Measurements from ENCODE around the gene ZNHIT3.
"Not testable (repeated sequence)": the region's sequence is repeated elsewhere in the genome, so short reads cannot be mapped to it uniquely, and the experiment has no call there.

ZNHIT3 gene

GRCh38 chr17:36504156-36504545, 17.7 kb downstream of the ZNHIT3 start:
- H3K27ac ChIP-seq: no peak overlapping the region
- ChIA-PET CTCF (interaction anchor here (0.7 kb wide), 1 partner anchor 1096 kb away, joined by 3 read pairs; no protein-coding TSS in a partner anchor), POLR2A (ENCODE audit: low non-redundant PET) (no interaction called here)
- TF ChIP-seq CTCF (conservative IDR thresholded peaks at IDR 0.05; ENCODE audit: low read depth): no peak
- DNase-seq (ENCODE audit: low spot score): no peak

GRCh38 chr17:36505171-36505570, 18.7 kb downstream of the ZNHIT3 start:
- H3K27ac ChIP-seq: 0 out of 2 replicates have a peak overlapping the region, but pooled peaks have one; percentile 2
- TF ChIP-seq CTCF (conservative IDR thresholded peaks at IDR 0.05; ENCODE audit: low read depth): no peak
- ChIA-PET POLR2A (ENCODE audit: low non-redundant PET) (no interaction called here), CTCF (interaction anchor here (0.7 kb wide), 1 partner anchor 1095 kb away, joined by 3 read pairs; no protein-coding TSS in a partner anchor)
- DNase-seq (ENCODE audit: low spot score): no peak

GRCh38 chr17:36506249-36506826, 19.9 kb downstream of the ZNHIT3 start:
- 0 out of 2 replicates have a peak overlapping the region, but pooled peaks have one; percentile 1 for H3K27ac ChIP-seq
- POLR2A ChIA-PET (ENCODE audit: low non-redundant PET): no interaction called here
- CTCF ChIA-PET: interaction anchor here (0.6 kb wide), 1 partner anchor 46 kb away, joined by 3 read pairs; no protein-coding TSS in a partner anchor
- DNase-seq (ENCODE audit: low spot score): no peak
- no peak for TF ChIP-seq CTCF (conservative IDR thresholded peaks at IDR 0.05; ENCODE audit: low read depth)

- H3K27ac ChIP-seq: 0 out of 2 replicates have a peak overlapping the region, but pooled peaks have one; percentile 1
- CTCF ChIA-PET: interaction anchor here (0.6 kb wide), 1 partner anchor 46 kb away, joined by 3 read pairs; no protein-coding TSS in a partner anchor
- DNase-seq (ENCODE audit: low spot score): no peak
- no peak for TF ChIP-seq CTCF (conservative IDR thresholded peaks at IDR 0.05; ENCODE audit: low read depth)
- POLR2A ChIA-PET (ENCODE audit: low non-redundant PET): no interaction called here
Measured at GRCh38 chr17:36506831-36507230, 20.4 kb downstream of the ZNHIT3 start.

GRCh38 chr17:36507266-36507665, 20.8 kb downstream of the ZNHIT3 start:
- ChIA-PET POLR2A (ENCODE audit: low non-redundant PET) (no interaction called here), CTCF (no interaction called here)
- H3K27ac ChIP-seq: no peak overlapping the region
- TF ChIP-seq CTCF (conservative IDR thresholded peaks at IDR 0.05; ENCODE audit: low read depth): no peak
- DNase-seq (ENCODE audit: low spot score): no peak

- DNase-seq (ENCODE audit: low spot score); POLR2A ChIA-PET (ENCODE audit: low non-redundant PET); CTCF ChIA-PET: not testable (repeated sequence)
- H3K27ac ChIP-seq: peak overlapping the region; percentile 6; the same call in 1 of the 2 replicates
Measured at GRCh38 chr17:36508439-36508838, 22.0 kb downstream of the ZNHIT3 start.

GRCh38 chr17:36509272-36509985, 22.9 kb downstream of the ZNHIT3 start:
- ChIA-PET CTCF (no interaction called here), POLR2A (ENCODE audit: low non-redundant PET) (no interaction called here)
- DNase-seq (ENCODE audit: low spot score): no peak
- peak overlapping the region; percentile 6; the same call in 1 of the 2 replicates for H3K27ac ChIP-seq
- no peak for TF ChIP-seq CTCF (conservative IDR thresholded peaks at IDR 0.05; ENCODE audit: low read depth)

All from RWPE1 (cell line).